Middle frontal gyrus (tissue), 1 donor: ENCODE measurements around the gene IMMT.

Experiments
- DNase-seq: peaks from one replicate; pipeline ENCODE4 v3.0.0-alpha.2; 2015; ENCODE audit warnings: low spot score; ENCODE audit errors: extremely low spot score

The IMMT gene

DNA sequence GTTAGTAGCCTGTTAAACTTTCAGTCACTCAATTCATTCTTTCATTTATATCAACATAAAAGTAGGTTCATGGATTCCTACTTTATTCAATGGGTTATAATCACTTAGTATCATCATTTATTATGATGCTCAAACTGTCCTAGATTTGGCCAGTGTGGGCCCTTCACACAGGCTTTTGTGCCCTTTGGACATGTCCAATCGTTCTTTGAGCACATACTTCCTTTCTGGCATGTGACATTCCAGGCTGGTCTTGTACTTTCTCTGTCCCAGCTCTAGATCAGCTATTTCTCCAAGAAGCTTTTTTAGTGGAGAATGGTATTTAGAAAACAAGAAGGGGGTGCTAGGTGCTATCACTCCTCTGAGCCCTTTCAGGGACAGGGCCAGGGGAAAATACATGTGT is 101.0 kb downstream of the IMMT start:
- DNase-seq = no peak
